Forelimb muscle (tissue), 1 donor: ENCODE data around the gene SNAPC2. TPM values are rescaled to one million over a fixed set of nuclear protein-coding genes. Genes with fewer than 3 reads are reported as not detected.
A peak's percentile ranks its signal among the peaks of the same experiment; 100 is the strongest.
"Not testable (repeated sequence)": the region's sequence is repeated elsewhere in the genome, so short reads cannot be mapped to it uniquely, and the experiment has no call there.

ENCODE experiments used
- DNase-seq: peaks from one replicate; pipeline ENCODE4 v3.0.0-alpha.2; 2013; ENCODE audit warnings: low read depth
- polyA plus RNA-seq: library from polyadenylated mRNA; unstranded; fragments of 120-200 nt; gene quantifications from one replicate; pipeline ENCODE4 v1.2.1, GENCODE V29; 2013; ENCODE audit not compliant: insufficient read length

SNAPC2 gene
- polyA plus RNA-seq, 1 donor, result 18.1 TPM

- DNase-seq, result no peak
These were observed 31.9 kb upstream of the SNAPC2 start, which contains the start of gene LRRC8E for GRCh38 chr19:7888145-7888825. TSS of gene LRRC8E (plus strand) at chr19:7888510. CDS start at chr19:7895604, 7,094 bp downstream.

- no peak for DNase-seq
These were observed 31.3 kb upstream of the SNAPC2 start for GRCh38 chr19:7888826-7889217.

- not testable (repeated sequence) for DNase-seq
These were observed 26.6 kb upstream of the SNAPC2 start for GRCh38 chr19:7893362-7894101.

GRCh38 chr19:7894612-7895309 is 25.4 kb upstream of the SNAPC2 start:
- DNase-seq, result no peak

- no peak for DNase-seq
These were observed 24.6 kb upstream of the SNAPC2 start for GRCh38 chr19:7895565-7895964.

GRCh38 chr19:7897292-7897691 is 22.8 kb upstream of the SNAPC2 start:
- no peak for DNase-seq

- no peak for DNase-seq
These were observed 21.2 kb upstream of the SNAPC2 start for GRCh38 chr19:7898967-7899366.

GRCh38 chr19:7899751-7900378 is 20.3 kb upstream of the SNAPC2 start:
- no peak for DNase-seq

GRCh38 chr19:7900401-7900870 is 19.7 kb upstream of the SNAPC2 start:
- DNase-seq, result no peak

- DNase-seq, result no peak
These were observed 19.2 kb upstream of the SNAPC2 start for GRCh38 chr19:7900931-7901330.

- DNase-seq, result no peak
These were observed 18.8 kb upstream of the SNAPC2 start for GRCh38 chr19:7901337-7901736.

- DNase-seq, result no peak
These were observed 17.3 kb upstream of the SNAPC2 start for GRCh38 chr19:7902796-7903243.

GRCh38 chr19:7903244-7904073 is 16.7 kb upstream of the SNAPC2 start, which contains the start of gene MAP2K7:
TSS of gene MAP2K7 (plus strand) at chr19:7903877. CDS start at chr19:7903945, 68 bp downstream.
- DNase-seq, result peak; percentile 99

GRCh38 chr19:7904074-7905020 is 15.8 kb upstream of the SNAPC2 start:
- DNase-seq, result no peak

GRCh38 chr19:7905268-7905667 is 14.9 kb upstream of the SNAPC2 start:
- DNase-seq, result no peak

- DNase-seq, result no peak
These were observed 14.3 kb upstream of the SNAPC2 start for GRCh38 chr19:7905859-7906258.

- DNase-seq, result no peak
These were observed 13.0 kb upstream of the SNAPC2 start for GRCh38 chr19:7907122-7907521.

- no peak for DNase-seq
These were observed 12.6 kb upstream of the SNAPC2 start for GRCh38 chr19:7907544-7907943.

- no peak for DNase-seq
These were observed 11.9 kb upstream of the SNAPC2 start for GRCh38 chr19:7908078-7908699.
